Stimulated activated CD4-positive, alpha-beta T cell treated with anti-CD3 and anti-CD28 coated beads, Interleukin-15, amount 100 ng/mL, for 1 hour (primary cell): ENCODE measurements around the gene TFRC.
"Not testable (repeated sequence)": the region's sequence is repeated elsewhere in the genome, so short reads cannot be mapped to it uniquely, and the experiment has no call there.

ENCODE experiments used
- DNase-seq, 2 donors: peaks; one replicate each; pipeline ENCODE4 v3.0.0-alpha.2; 2020; ENCODE audit warnings: low read depth in 1 of 2, low spot score in 1 of 2

Gene TFRC

DNA sequence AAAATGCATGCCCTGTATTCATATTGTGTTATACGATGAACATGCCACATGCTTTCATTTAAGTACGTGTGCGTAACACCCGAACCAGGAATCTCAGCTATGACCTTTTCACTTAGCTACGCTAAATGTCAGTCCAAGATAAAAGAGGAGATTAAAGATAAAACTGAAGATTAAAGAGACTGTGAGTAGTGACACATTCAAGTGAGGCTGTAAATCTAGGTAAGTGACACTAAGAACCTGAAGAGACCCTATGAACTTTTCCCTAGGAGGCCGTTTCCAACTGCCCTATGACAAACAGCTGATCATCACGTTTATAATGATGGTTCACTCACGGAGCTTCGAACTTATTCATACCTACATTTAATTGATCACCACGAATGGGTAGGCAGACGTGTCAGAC, 32.2 kb downstream of the TFRC start:
- no peak for DNase-seq

DNA sequence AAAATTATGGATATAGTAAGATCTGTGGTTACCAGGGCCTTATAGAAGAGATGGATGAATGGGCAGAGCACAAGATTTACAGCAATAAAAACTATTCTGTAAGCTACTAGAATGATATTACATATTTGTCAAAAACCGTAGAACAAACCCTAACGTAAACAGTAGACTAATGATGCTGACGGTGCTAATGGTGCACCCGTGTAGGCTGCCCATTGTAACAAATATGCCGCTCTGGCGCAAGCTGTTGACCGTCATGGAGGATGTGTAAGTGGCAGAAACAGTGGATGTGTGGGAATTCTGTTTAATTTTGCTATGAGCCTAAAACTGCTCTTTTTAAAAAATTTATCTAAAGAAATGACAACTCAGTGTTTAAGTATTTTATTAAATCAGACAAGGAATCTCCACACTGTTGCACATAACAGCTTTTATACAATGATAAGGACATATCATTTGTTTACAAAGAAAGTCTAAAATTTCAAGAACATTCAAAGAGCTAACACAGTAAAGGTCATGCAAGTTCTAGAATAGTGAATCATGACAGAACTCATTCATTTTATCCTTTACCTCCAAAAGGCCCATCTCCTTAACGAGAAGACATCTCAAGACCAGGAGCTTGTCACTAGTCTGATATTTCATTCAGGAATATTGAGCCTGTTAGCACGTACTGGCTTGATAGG, 32.8 kb downstream of the TFRC start:
- no peak for DNase-seq

DNA sequence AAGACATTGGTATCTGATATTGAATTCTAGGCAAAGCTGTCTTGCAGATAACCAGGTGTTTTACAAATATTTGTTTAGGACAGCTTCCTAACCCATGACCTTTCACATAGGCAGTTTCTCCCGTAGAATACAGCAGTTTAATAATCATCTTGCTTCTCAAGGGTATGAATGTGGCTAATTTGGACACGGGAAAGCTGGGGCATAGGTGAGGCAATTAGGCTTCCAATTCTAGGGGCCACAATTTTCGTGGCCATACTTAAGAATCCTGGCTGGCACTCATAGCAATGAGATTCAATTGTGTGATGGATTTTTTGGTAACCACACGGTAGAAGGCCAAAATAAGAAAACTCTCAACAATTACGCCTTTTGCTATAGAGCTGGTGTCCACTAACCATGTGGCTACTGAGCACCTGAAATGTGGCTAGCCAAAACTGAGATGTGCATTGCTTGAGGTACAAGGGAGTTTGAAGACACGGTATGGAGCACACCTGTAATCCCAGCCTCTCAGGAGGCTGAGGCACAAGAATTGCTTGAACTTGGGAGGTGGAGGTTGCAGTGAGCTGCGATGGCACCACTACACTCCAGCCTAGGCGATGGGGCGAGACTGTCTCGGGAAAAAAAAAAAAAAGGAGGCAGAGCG, 34.4 kb downstream of the TFRC start:
- DNase-seq = no peak

DNA sequence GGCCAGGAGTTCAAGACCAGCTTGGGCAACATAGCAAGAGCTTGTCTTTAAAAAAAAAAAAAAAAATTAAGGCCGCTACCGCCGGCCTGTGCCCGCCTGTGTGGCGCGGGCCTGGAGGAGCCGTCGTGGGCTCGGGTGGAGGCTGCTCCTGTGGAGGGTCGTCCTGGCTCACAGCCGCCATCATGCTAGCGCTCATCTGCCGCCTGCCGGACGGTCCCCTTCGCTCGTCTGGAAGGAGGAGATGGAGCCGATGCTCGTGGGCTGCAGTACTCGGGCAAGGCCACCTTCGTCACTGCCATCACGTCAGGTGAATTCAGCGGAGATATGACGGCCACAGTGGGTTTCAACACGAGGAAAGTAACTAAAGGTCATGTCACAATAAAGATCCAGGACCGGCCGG, 37.4 kb downstream of the TFRC start:
- DNase-seq = no peak

DNA sequence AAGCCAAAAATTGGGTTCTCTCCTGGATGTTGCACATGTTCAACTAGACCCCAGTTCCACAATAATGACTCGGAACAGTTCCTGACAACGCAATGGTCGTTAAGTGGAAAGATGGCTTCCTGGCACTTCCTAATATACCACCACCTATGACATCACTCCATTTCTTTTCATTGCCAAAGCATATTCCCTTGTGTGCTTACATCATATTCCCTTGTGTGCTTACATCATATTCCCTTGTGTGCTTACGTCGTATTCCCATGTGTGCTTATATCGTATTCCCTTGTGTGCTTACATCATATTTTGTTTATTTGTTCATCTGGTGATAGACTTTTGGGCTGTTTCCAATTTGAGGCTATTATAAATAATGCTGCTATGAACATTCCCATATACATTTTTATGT, 39.2 kb downstream of the TFRC start:
- no peak for DNase-seq

DNA sequence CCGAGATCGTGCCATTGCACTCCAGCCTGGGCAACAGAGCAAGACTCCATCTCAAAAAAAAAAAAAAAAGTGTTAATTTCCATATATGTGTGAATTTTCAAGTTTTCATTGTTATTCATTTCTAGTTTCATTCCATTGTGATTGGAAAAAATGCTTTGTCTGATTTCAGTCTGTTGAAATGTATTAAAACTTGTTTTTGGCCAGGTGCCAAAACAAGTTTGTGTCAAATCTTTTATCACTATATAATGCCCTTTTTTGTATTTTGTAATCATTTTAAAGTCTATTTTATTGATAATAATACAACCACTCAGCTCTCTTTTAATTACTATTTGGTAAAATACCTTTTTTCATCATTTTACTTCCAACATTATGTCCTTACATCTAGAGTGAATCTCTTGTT, 42.5 kb downstream of the TFRC start:
- DNase-seq = no peak

DNA sequence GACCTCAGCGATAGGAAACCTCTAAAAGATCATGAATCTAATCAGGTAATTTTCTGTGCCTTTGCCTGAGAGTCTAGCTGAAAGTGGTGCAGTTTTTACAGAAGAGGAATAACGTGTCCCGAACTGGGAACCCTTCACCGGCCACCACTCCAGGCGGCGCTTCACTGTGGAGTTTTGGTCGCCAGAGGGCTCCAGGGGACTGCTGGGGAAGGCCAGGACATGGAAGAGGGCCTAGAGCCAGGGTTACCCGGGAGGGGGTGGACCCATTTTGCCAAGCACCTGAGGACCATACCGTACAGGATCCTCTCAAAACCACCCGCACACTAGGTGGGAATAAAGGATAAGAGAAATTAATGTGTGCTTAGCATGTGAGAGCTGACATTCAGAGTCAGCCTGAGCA, 55.8 kb downstream of the TFRC start:
- DNase-seq = not testable (repeated sequence)

DNA sequence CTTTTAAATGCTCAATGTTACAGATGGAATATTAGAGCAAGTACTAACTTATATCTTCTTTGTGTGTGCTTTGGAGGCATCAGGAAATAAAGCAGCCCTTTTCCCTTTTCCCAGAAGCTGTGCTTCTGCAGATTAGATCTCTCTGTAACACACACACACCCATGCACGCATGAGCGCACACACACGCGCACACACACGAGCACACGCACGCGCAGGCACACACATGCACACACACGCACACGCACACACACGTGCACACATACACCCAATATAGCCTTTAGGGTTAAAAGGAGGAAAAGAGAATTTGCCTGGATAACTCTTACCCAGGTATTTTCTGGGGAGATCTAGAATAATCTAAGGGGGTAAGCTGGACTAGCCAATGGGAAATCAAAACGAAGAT, 56.9 kb downstream of the TFRC start:
- DNase-seq = no peak

DNA sequence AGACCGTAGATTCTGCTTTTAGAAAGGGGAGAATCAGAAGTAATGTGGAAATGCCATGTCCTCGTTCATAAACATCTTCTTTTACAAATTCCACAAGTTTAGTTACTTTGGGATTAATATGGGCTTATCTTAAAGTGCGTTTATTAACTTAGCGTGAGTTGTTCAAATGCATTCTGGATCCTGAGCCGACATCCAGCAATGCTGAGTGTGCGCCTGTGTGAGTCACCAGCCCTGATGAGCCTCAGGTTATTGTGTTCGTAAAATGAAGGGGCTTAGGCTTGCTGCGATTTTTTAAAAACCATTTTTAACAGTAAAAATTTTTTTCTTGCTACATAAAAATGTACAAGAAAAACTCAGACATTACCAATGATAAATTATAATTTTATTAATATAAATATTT, 57.9 kb downstream of the TFRC start:
- DNase-seq = no peak

DNA sequence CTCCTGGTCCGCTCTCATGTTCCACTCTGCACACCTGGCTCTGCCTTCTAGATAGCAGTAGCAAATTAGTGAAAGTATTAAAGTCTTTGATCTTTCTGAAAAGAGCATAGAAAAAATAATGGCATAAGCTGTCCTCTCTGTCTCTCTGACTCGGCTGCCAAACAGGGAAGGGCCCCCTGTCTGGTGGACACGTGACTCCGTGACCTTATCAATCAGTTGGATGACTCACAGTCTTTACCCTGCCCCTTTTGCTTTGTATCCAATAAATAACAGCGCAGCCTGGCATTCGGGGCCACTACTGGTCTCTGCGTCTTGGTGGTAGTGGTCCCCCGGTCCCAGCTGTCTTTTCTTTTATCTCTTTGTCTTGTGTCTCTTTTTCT, 59.4 kb downstream of the TFRC start:
- DNase-seq = not testable (repeated sequence)

DNA sequence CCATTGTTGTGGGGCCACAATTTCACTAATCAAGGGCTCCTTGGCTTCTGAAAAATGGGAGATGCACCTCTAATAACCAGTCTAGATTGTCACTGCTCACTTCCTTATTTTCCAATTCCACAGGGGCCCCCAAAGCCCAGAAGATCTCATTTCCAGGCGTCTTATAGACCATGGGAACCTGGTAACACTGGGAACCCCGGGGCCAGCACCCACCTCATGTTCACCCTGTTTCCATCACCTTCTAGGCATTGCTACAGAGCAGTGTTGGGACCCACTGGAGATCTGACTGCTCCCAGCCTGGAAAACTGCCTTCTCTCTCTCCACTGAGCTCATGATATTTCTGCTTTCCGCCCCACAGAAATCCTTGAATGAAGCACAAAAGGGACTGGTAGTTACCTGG, 61.5 kb downstream of the TFRC start:
- no peak for DNase-seq

DNA sequence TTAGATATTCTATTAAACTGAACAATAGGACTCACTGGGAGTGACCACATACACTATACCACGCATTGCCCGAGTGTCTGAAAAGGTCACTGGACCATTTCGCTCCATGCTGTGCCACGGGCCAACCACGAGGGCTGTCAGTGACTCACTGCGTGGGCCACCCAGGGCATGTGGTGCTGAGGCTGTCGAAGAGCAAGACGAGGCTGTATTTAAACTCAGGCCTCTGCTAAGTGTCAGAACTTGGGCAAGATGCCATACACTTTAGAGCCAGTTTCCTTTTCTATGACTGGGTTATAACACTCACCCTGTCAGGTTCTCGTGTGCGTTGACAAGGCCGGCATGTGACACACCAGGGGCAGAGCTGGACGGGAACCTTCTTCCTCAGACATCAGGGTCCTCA, 62.3 kb downstream of the TFRC start:
- DNase-seq = not testable (repeated sequence)

DNA sequence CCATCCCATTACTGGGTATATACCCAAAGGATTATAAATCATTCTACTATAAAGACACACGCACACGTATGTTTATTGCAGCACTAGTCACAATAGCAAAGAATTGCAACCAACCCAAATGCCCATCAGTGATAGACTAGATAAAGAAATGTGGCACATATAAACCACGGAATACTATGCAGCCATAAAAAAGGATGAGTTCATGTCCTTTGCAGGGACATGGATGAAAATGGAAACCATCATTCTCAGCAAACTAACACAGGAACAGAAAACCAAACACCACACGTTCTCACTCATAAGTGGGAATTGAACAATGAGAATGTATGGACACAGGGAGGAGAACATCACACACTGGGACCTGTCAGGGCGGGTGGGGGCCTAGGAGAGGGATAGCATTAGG, 63.7 kb downstream of the TFRC start:
- not testable (repeated sequence) for DNase-seq

DNA sequence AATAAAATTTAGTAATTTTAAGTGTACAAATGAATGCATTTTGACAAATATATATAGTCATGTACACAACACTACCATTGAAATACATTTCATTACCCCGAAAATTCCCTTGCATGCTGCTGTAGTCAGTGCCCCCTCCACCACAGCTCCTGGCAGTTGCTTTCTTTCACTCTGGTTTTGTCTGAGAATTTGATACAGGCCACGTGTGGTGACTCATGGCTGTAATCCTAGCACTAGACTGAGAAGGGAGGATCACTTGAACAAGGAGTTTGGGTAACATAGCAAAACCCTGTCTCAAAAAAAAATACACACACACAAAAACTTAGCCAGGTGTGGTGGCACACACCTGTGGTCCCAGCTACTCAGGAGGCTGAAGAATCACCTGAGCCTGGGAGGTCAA, 65.4 kb downstream of the TFRC start:
- DNase-seq = no peak

DNA sequence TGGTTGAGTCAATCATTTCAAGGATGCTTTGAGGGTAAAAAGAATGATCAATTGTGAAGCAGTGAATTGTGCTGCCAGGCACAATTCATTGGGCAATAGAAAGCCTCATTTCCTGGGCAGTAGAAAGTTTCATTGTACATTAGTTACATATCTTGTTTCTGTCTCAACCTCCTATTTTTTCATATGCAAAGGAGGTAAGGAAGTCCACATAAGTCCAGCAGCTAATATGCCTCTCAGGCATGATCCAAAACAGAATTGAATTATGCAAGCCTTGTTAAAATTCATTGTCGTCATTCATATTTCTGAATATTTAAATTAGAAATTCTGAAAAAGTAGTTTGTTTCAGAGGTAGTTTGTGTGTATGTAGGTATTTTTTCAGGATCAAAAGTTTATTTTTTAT, 65.8 kb downstream of the TFRC start:
- no peak for DNase-seq

DNA sequence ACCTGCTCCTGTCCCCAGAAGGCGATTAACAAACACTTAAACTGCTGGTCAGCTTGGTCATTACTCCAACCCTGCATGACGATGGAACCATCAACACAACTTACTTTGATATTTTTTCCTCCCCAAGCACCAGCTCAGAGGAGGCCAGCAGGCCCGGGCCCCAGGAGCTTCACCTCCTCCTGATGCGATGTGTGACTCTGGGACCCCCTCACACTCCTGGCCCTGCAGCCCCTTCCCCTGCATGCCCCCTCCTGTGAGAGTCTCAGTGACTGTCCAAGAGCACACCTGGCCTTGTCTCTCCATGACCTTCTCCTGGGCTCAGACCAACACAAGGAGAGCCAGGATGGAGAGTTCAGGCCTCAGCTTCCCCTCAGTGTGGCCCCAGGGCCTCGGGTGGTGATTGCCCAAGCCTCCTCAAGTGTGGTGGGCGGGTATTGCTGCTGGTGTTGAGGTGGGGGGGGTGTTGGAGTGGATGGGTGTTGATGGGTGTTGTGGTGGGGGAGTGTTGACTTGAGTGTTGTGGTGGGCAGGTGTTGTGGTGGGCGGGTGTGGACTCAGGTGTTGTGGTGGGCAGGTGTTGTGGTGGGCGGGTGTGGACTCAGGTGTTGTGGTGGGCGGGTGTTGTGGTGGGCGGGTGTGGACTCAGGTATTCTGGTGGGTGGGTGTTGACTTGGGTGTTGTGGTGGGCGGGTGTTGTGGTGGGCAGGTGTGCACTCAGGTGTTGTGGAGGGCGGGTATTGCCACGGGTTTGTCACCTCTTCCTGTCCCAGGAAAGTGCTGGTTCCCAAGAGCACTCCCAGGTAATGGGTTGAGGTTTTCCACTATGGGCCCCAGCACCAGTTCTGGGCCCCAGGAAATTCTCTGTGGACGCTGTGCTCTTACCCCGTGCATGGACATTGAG, 68.1 kb downstream of the TFRC start:
- DNase-seq = no peak

DNA sequence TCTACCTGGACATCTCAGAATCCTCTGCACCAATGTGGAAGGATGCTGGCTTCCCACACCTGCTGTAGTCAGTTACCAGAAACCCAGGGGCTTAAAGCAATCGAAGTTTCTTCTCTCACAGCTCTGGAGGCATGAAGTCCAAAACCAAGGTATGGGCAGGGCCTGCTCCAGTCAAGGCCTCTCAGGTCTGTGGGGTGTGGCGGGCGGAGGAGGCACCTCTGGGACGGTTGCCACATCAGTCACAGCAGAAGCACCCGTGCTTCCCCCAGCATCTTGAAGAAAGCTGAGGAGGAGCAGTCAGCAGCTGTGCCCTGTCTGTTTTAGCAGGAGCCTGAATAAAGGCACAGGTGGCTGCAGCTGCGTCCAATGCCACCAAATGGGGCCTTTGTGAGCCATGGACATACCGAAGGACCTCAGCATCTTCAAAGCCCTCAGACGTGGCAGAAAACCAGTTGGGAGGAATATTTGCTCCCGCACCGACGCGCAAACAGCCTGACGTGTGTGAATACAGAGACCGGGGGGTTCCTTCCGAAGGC, 68.9 kb downstream of the TFRC start:
- DNase-seq = no peak

DNA sequence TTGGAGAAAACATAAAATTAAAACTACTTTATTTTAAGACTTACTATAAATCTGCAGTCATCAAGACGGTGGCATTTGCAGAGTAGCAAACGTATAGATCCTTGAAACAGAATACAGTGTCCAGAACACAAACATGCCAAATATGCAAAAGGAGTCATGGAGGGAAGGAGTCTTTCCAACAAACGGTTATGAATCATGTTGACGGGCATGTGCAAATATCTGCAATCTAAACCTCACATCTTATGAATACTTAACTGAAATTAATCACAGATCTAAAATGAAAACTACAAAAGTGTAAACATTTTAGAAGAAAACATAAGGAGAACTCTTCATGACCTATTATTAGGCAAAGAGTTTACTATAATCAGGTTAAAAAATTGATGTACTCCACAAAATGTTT, 69.4 kb downstream of the TFRC start:
- DNase-seq = no peak

DNA sequence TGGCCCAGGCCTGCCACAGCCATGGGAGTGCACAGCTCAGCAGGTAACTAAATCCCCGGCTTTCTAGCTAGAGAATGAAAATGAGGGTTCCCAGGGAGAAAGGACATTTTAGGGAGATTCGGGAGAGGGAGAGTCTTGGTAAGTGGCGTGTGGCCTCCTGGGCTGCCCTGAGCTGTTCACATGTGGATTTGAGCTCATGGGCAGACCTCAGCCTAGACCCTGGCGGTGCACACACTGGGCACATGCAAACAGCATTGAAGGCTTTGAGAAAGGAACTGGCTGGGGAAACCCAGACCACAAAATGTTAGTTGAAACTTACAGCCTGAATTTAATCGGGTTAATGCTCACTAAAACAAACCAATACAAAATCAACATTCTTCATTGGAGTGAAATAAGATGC, 72.4 kb downstream of the TFRC start:
- no peak for DNase-seq

DNA sequence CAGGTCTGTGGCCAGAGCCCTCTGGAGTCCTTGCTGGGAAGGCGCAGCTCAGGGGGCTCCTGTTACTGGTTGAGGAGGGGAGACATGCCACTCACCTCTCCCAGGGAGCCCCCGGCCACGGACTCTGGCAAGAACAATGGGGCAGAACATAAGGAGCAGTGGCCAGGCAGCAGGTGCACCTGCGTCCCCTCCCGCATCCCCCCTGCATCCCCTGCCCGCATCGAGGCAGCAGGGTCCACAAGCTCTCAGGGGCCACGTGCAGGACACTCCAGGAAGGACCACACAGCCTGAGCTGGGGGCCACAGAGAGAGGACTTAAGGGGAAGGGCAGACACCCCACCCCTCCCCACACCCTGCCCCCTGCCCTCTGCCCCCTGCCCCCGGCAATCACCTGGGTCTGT, 73.0 kb downstream of the TFRC start:
- no peak for DNase-seq

DNA sequence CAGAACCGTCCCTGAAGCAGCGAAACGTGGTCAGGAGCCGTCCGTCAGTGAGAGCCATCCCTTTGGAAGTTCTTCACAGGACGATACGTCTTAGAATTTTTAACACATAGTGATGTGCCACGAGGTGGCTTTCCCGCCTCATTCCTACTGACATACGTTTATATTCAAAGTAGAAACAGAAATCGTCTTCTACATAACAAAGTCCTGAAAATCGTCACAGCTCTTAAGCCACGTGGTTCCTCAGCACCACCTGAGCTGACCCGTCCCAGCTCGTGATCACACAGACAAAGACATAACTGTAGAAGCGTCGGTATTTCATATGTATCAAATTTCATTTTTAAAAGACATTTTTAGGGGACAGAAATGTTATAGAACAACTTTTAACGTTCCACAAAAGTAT, 73.5 kb downstream of the TFRC start:
- DNase-seq = no peak

DNA sequence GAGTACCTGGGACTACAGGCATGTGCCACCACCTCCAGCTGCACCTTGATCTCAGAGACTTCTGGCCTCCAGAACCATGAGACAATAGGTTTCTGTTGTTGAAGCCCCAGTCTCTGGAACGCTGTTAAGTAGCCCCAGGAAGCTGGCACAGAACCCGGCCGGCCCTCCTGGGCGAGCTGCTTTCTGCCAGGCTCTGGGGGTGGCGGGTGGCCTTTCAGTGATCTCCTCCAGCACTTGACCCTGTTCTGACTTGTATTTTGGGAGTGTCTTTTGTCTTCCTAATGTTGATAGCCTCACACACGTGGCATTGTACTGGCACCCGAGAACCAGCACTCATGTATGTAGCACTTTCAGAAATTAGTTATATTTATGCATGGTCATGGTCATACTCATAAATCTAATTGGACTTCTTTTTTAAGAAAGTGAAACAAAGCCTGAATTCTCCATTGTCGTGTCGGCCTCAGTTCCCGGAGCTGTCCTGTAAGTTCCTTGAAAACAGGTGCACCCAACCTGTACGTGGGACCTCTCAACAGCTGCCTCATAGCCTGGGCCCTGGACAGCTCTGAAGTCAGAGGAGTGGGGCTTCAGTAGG, 74.0 kb downstream of the TFRC start:
- no peak for DNase-seq
